GM19438 (cell line): ENCODE results near the gene FAM181A.

Source experiments
- ATAC-seq: cut with Tn5 transposase; IDR thresholded peaks from one replicate; pipeline ENCODE4 v1.9.1; 2021; ENCODE audit warnings: low read depth; ENCODE audit not compliant: unreplicated experiment

Gene FAM181A

DNA sequence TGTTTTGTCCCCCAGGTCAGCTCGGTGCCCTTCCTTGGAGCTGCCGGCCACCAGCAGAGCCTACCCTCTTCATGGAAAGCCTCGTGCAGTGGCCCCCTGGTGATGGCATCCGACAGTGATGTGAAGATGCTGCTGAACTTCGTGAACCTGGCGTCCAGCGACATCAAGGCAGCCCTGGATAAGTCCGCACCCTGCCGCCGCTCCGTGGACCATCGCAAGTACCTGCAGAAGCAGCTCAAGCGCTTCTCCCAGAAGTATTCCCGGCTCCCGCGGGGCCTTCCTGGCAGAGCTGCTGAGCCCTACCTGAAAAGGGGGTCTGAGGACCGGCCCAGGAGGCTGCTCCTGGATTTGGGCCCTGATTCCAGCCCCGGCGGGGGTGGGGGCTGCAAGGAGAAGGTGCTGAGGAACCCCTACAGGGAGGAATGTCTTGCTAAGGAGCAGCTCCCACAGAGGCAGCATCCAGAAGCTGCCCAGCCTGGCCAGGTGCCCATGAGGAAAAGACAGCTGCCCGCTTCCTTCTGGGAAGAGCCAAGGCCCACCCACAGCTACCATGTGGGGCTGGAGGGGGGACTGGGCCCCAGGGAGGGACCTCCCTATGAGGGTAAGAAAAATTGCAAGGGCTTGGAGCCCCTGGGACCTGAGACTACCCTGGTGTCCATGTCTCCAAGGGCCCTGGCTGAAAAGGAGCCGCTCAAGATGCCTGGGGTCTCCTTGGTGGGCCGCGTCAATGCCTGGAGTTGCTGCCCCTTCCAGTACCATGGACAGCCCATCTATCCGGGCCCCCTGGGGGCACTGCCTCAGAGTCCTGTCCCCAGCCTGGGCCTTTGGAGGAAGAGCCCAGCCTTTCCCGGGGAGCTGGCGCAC is 1.3 kb downstream of the FAM181A start:
- no peak for ATAC-seq

DNA sequence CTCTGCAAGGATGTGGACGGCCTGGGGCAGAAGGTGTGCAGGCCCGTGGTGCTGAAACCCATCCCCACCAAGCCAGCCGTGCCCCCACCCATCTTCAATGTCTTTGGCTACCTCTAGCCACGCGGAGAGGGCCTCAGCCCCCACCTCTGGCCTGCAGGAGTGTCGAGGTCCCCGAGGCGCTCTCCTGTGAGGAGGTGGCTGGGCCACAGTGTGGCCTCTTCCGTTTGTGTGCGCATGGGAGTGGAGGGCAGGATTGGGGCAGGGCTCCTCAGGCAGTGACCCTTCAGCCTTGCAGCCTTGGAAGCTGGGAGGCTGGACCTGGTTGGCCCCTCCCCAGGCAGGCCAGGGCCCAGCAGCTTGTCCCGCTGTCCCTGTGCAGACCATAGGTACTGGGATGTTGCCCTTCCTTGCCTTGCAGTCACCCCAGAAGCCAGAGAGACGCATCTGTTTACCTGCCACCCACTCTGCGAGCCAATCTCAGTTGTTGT is 1.9 kb downstream of the FAM181A start:
- ATAC-seq, result no peak

DNA sequence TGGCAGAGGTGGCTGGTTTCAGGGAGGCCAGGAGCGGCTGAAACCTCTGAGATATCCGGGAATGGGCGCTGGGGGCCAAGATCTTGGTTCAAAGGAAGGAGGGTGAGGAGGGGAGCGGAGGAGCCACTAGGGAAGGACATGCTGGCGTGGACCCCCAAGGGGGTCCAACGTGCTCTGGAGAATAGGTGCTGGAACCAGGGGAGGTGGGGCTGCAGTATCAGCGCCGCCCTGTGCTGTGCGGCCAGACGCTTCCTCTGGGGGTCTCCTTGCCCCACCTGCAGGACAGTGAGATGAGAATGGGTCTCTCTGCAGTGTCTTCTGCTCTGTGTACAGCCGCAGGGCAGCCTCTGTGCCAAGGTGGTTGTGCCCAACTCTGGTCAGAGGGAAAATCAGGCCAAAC is 2.5 kb downstream of the FAM181A start:
- no peak for ATAC-seq

DNA sequence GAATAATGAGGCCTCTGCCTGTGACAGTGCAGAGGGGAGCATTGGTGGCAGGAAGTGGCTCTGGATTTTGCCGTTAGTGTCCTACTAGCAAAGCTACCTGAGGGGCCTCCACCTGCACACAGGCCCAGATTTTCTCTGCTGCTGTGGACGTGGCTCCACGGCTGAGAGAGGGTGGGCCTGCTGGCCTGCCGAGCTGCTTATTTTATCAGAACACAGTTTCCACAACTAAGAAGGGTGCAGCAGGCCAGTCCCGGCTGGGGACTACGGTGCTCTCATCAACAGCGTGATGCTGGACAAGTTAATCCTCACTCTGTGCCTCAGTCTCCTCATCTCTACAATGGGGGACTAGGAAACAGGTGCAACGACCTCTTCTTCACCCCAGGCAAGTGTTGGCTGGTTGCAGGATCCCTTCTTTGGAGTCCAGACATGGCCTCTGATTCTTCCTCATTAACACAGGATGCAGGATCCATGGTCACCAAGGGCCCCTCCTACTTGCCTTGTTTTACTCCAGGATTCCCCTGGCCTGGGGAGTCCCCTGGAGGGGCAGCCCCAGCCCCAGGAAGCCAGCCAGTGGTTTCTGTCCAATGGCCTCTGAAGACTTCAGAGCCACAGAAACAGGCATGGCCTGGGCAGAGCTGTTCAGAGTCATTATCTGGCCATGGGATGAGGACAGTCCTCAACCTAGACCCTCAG is 3.3 kb downstream of the FAM181A start:
- no peak for ATAC-seq

DNA sequence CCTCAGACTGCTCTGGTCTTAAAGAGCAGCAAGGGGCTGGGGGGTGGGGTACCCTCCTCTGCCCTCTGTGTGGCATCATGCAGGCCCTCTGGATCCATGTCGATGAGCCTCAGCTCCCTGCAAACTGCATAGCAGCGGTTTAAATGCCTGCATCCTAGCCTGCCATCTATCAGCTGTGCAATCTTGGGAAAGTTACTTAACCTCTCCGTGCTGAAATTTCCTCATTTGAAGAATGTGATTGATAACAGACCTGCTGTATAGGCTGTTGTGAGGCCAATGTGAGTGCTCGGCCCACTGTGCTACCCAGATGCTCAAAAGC is 3.8 kb downstream of the FAM181A start:
- ATAC-seq, result no peak

DNA sequence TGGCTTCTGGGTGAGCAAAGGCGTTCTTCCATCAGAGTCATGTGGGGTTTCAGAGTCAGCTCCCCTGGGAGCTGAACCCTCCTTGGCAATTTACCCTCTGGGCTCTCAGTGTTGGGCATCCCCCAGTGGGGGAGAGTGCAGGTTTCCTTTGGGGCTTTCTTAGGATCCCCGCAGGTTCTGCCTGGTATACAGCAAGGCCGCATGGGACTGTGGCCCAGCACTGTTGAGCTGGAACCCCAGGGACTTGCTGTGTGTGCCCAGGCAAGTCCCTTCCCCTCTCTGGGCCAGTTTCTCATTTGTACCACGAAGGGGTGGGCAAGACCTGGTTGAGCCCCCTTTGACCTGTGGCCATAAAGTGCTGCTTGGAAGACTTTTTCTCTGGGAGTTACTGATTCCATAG is 5.5 kb downstream of the FAM181A start:
- no peak for ATAC-seq

DNA sequence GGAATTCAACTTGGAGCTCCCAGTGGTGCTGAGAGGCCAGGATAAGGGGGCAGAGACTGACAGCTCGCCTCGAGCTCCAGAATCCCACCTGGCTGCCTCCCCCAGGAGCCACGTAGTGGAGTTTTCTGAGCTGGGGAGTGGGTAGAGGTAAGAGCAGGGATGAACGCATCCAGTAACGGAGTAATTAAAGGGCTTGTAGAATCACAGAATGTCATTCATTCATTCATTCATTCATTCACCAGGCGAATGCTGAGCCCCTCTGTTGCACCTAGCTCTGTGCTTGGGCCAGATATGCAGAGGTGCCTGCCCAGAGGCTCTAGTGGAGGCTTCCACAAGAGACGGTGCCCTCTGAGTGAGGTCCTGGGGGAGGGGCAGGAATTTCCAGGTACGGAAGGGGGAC is 8.1 kb downstream of the FAM181A start:
- no peak for ATAC-seq

DNA sequence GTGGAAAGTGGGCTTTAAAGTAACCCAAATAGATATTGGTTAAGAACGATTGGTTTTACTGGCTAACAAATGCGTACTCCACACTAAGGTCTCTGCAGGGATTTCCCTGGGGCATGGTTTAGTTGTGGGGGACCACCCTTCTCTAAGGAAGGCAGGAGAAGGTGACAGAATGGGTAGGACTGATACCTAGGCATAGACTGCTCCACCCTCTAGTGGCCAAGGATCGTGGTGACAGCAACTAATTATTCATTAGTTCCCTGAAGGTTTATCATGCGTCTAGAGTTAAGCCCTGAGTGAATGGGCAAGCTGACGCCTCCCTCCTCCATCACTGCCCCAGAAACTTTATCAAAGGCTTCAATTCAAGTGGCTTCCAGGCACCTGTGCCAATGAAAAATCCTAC is 9.1 kb downstream of the FAM181A start:
- no peak for ATAC-seq

DNA sequence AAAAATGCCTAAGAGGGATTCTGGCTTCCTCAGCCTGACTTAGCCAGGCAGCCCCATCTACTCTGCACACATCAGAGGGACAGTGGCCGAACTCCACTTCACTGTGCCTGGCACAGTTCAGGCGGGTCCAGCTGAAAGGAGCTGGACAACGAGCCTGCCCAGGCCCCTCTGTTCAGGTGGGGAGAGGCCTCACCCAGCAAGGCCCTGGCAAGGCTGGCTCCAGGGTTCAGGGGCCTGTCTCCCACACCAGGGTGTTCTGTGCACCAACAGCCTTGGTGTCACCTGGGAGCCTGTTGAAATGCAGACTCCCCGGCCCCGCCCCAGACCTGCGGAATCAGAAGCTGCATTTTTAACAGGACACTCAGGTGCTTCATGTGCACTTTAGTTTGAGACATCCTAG is 9.8 kb downstream of the FAM181A start:
- ATAC-seq, result no peak

DNA sequence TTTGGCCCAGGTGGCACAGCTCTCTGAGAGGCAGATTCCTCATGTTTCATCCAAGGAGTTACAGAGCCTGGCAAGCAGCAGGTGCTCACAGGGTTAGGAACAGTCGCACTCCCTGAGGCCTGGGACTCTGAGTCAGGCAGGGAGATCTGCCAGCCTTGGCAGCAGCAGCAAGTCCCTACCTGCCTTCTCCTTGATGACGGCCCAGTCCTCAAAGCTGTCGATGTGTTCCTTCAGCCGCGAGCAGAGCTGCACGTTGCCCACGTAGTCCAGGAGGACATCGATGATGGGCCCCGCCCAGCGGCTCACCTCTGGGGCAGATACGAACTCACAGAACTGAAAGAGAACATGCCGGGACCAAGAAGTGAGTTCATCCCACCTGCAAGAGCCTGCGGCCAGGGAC is 10.4 kb downstream of the FAM181A start:
- ATAC-seq, result no peak

DNA sequence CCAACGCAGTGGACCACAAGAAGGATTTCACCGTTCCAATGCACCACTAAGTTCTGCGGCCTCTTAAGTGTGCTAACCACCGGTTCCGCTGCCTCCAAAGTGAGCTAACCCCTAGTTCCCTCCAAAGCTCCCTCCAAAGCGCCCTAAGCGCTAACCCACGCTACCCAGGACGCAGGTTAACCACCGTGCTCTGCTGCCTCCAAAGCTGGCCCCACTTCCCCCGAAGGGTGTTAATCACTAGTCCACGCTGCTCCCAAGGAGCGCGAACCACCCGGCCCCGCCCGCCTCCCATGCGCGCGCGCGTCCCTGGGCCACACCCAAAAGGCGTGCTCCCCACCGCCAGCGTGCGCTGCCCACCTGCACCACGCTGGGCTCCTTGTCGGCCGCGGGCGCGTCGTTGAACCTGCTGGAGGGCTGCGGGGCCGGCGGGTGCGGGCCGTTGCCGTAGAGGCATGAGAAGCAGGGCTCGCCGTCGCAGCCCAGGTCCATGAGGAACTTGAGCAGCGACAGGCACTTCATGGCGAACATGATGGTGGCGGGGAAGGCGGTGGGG is 11.7 kb downstream of the FAM181A start:
- ATAC-seq, result no peak

DNA sequence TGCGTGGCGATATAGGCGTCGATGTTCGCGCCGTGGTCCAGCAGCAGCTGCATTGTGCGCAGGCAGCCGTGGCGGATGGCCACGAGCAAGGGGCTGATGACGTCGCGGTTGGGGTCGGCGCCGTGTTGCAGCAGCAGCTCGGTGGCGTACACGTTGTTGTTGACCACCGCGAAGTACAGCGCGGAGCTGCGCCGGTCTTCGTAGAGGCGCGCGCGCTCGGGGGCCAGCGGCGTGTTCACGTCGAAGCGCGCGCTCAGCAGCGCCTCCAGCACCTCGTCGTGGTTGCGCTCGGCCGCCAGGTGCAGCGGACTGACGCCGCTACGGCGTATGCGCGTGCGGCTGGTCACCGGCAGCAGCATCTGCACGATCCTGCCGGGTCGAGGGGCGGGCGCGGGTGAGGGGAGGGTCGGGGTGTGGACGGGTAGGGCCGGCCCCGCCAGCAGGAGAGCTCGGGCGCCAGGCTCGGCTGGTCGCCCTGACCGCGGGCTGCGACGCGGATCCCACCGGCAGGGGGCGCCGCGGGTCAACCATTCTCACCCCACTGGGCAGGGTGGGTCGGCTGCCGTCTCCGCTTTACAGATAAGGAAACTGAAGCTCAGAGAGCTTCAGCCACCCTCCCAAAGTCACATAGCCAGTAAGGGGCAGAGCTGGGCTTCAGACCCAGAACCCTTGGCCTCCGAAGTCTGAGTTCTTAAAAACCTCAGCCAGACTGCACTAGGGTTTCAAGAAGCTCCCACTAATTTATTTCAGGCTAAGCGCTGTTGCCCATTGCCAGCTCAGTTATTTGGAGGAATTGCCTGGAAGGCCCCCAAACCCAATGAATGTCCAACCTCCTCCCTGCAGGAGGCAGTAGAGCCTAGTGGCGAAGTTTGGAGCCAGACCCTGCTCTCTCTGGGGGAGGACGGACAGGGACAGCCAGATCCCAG is 12.4 kb downstream of the FAM181A start:
- peak; percentile 78 for ATAC-seq

DNA sequence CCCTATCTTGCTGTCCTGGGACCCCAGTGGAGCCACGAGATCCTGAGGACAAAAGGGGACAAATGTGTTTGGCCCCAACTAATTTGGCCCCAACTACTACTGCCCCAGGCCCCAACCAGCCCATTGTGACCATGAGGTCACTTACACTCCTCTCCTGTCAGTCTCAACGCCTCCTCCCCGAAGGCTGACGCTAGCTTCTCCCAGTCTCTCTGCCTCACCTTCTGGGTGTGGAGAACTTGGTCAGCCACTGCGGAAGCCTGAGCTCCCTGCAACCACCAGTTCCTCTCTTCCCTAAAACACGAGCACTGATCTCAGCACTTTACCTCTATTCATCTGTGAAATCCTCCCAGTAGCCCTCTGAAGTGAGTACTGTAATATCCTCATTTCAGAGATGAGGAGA is 13.3 kb downstream of the FAM181A start:
- no peak for ATAC-seq

DNA sequence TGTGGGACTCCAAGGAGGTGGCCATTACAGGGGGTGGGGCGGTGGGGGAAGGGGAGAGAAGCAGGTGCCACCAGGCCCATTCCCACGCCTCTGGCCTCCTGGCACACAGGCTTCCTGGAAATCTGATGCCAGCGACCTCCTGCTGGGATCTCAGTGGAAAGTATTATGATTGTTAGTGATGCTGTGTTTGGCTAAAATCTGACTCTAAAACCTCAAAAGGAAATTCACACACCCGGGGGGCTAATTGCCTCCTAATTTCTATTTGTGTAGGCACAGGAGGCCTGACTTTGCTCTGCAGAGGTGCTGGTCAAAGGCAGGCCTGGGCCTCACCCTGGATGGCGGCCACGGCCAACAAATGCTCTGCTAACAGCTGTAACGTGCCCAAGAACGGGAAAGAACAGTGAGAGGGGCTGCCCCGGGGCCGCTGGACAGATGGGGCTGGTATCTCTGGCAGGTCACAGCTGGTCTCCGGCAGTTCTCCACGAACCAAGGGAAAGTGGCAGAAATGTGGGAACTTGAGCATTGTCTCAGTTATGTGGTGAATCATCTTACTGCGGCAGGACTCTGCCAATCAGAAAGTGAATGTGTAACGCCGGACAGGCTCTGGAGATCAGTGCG is 14.3 kb downstream of the FAM181A start:
- no peak for ATAC-seq

DNA sequence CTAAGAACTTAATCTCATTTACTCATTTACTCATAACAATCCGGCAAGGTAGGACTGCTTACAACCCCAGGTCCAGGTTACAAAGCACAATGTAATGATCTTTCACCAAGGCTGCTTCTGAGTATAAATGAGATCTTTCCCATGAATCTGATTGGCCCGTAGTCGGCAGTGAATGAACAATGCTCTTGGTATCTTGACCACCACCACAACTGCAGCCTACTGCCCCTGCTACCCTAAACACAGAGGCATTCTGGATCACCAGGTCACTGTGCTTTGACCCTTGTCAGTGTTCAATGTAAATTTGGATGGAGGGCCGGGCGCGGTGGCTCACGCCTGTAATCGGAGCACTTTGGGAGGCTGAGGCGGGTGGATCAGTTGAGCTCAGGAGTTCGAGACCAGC is 15.9 kb downstream of the FAM181A start:
- no peak for ATAC-seq

DNA sequence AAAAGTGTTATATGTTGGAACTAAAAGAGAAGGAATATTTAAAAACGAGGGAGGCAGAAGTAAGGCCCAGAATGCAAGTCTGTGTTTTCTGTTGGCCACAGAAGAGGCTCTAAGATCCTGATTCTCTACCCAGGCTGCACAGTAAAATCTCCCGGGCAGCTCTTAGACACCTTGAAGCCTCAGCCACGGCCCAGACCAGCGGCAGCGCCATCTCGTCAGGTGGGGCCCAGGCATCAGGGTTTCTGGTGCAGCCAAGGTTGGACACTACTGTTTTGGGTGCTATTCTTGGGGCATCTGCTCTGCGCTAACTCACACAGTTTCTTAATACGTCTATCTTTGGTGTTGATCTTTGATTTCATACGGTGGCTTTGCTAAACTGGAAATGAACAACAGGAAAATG is 16.8 kb downstream of the FAM181A start:
- ATAC-seq, result no peak

DNA sequence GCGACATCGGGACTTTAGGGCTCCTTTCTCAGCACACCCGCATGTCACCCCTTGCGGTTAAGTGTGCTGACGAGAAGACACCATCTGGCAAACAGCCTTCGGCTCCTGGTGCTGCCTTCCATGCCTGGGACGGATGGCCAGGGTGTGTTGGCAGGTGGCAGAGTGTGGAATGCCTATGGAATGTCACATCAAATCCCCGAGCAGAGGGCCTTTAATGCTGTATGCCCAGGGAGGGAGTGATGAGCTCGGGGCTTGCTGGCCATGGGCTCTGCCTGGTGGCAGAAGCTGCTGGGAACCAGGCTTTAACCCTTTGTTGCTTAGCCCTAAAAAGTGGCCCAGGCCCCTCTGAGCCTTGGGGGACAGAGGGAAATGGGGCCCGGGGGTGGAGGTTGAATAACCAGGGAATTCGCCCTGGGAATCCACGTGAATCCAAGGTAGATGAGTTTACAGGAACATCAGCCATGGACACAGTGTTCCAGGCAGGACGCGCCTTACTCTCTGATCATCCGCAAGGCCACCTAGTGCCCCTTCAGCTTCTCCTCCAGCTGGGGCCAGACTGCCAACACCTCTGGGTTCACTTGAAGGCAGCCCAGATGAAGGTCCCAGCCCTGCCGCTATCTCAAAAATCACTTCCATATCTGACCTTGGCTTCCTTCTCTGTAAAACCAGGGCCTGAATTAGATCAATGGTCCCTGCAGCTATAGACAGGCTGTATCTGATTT is 17.4 kb downstream of the FAM181A start:
- no peak for ATAC-seq

DNA sequence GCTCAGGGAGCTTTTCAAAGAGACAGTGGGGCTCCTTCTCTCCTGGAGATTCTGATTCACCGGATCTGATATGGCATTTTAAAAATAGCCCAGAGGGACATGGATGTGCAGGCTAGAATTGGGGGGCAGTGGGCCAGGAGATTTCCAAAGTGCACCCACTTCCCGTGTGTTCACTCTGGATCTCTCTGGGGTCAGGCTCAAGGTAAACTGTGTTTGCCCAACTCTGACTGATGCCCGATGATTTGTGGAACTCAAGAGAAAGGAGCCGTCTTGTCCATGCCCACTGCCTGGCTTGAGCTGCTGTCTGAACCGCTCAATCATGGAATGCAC is 17.9 kb downstream of the FAM181A start:
- ATAC-seq, result no peak

DNA sequence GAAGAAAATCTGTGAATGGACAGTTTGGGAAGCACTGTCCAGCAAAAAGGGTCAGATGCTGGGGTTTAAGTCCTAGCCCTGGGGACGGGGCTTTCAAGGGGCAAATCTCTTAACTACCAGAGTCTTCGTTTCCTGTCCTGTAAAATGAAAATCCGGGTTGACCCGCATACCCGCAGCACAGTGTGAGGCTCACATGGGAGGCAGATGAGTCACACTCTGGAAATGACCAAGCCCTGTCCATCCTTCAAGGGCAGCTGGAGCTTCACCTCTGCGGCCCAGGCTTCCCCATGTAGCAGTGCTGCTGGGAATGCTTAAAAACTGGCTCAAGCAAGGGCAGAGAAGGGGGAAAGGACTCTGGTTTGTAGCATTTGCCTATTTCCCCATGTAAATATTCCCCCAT is 19.0 kb downstream of the FAM181A start:
- no peak for ATAC-seq

DNA sequence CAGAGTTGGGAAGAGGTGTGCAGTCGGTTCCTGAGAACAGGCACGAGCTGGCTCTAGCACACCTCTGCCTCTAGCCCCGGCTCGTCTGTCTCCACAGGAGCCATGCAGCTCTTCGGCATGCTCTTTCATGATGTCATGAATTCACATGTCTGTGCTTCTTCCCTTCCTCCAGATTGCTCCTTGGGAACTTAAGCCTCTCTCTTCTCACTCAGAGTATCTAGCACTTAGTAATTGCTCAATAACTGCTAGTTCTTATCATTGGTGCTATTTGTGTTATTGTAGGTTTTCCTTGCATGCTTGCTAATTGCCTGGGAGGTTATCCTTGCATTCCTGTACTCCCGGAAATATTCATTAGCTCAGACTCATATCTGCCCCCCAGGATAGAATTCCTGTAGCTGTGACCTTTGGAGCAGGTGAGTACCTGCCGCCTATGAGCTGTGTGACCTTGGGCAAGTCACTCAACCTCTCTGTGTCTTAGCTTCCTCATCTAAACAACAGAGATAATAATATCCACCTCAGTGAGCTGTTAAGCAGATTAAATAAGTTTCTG is 19.5 kb downstream of the FAM181A start:
- ATAC-seq, result no peak
